HG03354 (cell line): ENCODE results near the gene PCNX4.

Experiments
- ATAC-seq: cut with Tn5 transposase; IDR thresholded peaks from one replicate; pipeline ENCODE4 v1.9.1; 2021; ENCODE audit warnings: mild to moderate bottlenecking; ENCODE audit not compliant: unreplicated experiment, poor library complexity, severe bottlenecking

PCNX4 gene

DNA sequence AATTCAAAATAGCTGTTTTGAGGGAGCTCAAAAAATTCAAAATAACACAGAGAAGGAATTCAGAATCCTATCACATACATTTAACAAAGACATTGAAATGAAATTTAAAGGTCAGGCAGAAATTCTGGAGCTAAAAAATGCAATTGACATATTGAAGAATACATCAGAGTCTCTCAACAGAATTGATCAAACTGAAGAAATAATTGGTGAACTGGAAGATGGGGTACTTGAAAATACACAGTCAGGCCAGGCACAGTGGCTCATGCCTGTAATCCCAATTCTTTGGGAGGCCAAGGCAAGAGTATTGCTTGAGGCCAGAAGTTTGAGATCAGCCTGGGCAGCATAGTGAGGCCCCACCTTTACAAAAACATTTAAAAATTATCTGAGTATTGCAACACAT lies 107.6 kb downstream of the PCNX4 start:
- no peak for ATAC-seq

DNA sequence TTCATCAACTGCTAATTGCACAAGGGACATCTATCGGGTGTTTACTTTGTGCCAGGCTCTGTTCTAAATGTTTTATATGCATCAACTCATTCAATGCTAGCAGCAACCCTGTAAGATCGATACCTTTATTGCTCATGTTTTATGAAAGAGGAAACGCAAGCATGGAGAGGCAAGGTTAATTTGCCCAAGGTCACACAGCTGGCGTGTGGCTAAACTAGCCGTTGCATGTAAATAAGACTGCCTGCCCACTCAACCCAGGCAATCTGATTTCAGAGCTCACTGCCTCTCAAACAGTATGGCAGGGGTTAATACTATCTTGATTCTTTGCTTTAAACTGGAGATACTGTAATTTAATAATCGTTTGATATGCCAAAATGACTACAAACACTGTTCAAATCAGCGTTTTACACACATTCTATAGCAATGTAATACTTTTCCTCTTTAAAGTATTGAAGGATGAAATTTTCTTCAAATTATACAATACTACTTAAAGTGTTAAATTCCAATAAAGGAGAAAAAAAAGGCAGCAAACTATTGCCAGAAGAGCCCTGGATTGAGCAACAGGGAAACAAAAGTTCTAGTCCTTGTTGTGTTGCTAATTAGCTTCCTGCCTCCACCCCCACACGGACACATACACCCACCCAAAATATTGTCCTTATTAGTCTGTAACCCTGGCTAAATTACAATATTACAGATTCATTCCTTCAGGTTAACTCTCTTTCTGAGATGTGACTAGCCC lies 112.5 kb downstream of the PCNX4 start:
- ATAC-seq: peak; percentile 91

DNA sequence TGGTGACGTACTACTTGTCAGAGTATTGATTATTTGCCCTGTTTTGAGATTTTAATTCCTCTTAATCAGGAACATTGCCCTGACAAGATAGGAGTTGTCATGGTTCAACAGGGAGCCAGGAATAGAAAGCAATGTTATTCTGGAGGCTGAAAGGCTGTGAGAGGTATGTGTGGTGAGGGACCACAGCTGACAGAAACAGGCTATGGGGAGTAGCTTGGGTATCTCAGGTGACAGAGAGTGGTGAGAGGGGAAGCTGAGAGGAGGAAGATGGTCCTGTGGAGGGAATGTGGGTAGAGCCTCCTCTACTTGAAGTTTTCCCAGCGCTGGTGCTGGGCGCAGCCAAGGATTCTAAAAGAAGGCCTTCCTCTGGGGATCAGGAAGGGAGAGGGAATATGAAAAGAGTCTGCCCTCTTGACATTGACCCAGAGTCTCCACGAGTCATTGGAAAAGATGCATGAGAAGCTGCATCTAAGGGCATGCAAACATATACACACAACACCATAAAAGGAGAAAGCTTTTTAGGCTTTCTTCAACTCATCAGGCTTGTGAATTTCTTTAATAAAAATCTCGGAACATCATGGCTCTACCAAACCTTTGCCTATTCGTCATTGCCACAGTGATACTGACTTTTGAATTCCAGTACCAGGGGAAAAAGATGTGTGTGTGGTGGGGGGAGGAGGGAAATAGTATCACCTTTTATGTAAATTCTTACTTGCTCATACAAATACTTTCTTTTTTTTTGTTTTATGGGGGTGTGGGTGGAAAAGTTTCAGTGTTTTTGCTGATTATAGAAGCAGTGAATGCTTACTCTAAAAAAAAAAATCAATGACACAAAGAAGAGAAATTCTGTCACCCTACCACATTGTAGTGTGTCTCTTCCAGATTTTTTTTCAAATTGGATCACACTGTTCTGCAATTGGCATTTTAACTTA lies 113.4 kb downstream of the PCNX4 start:
- ATAC-seq: peak; percentile 53

DNA sequence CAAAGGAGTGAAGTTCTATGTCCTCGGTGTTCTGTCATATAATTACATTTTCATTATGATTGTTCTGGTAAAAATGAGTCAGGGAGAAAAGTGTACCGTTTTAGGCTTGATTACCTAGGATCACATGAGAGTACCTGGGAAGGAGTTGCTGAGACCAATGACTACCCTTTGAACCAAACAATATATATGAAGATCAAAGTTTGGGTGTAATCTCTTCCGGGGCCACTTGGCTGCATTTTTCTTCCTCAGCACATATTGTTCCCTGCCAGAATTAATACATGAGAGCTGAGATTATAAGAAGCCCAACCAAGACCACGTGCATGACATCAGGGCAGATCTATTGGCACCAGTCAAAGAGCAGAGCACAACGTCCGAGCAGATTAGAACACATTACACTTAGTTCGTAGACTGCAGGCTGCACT lies 114.5 kb downstream of the PCNX4 start:
- no peak for ATAC-seq

DNA sequence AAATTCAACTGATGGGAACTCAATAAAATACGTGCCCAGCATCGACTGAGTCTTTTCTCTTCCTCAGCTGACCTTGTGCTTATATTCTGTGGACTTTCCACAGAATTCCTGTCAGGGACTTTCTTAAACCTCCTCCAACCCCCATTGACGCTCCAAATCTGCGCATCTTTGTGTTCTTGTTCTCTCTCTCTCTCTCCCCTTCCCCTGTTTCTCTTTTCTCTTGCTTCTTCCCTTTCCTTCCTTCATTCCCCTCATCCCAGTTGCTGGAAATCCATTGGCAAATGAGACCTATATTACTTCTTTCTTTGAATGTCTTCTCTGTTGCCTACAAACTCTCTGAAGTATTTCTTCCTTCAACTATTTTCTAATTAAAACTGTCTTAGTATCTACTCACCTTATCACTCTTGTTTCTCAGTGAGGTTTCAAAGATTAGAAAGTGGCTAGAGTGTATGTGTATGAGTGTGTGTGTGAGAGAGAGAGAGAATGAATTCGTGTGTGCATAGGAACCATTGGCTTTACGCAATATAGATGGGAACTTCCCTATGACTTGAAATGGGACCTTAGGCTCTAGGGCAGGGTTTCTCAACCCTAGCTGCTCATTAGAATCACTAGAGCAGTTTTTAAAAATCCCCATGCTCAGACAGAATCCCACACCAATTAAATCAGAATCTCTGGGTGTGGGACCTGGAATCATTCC lies 115.3 kb downstream of the PCNX4 start:
- ATAC-seq: peak; percentile 28

DNA sequence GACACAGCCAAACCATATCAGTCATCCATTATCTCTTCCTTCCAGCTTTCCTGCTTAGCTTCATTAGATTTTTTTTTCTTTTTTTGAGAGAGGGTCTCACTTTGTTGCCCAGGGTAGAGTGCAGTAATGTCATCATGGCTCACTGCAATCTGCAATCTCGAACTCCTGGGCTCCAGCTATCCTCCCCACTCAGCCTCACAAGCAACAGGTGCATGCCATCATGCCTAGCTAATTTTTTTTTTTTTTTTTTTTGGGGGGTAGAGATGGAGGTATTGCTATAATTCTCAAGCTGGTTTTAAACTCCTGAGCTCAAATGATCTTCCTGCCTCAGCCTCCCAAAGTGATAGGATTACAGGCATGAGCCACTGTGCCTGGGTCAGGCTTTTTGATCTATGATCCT lies 119.0 kb downstream of the PCNX4 start:
- ATAC-seq: no peak

DNA sequence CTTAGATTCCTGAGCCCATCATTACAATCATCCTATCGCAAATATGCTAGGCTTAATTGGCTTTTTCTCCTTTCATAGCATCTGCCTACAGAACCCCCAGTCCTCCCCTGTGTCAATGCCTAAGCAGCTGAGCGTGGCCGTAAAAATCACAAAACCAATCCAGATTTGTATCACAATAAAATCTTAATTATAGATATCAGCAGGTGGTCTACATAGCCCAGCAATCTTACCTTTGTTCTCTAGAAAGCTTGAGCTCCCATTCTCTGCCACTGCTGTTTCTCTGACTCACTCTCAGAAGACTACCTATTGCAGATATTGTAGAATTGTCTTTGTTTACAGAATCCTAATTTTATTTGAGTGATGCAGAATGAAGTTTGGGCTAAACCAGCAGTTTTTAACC lies 119.4 kb downstream of the PCNX4 start:
- no peak for ATAC-seq

DNA sequence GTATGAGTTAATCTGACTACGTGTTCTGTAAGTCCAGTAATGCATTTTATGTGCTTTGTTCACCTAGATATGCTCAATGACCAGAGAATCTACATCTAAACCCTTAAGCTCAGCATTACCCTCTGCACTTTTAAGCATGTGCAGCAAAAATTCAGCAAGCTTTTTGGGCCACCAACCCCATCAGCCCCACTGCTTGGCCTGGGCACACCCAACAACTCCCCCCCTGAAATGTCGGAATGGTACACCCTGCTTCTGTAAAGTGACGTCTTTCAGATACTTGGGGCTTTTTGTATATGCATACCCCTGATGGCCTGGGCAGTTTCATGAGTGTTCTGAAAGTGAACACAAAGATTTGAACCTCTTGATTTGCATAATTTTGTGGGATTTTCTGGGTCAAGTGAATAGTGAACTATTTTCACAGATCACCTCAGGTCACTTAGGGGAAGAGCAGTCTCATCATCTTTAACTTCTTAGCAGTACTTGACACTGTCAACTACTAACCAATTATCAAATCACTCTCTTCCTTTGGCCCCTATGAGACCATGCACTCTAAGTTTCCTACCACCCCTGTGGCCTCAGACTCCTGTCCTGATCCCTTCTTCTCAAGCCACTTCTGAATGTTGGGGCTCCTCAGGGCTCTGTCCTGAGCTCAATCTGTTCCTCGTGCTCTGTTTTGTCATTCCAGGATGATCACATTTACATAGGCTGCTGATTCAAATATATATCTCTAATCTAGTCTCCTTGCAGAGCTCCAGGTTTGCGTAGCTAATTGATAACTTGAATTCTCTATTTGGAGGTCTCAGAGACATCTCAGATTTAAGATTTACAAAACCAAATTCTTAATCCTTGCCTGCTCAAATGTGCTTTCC lies 121.0 kb downstream of the PCNX4 start:
- peak; percentile 95 for ATAC-seq

DNA sequence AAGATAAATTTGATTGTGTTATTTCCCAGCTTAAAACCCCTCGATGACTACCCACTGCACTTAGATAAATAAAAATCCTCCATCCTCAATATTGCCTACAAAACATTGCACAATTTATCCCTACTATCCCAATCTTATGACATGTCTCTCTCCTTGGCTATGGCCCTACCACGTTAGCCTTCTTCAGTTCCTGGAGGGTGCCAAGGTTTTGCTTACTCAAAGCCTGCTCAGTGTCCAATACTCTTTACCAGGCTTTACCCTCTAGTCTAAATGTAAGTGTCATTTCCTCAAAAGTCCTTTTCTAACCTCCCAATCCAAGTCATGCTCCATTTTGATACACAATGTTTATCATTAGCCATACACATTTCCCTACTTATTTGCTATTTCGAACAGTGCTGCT lies 122.3 kb downstream of the PCNX4 start:
- no peak for ATAC-seq

DNA sequence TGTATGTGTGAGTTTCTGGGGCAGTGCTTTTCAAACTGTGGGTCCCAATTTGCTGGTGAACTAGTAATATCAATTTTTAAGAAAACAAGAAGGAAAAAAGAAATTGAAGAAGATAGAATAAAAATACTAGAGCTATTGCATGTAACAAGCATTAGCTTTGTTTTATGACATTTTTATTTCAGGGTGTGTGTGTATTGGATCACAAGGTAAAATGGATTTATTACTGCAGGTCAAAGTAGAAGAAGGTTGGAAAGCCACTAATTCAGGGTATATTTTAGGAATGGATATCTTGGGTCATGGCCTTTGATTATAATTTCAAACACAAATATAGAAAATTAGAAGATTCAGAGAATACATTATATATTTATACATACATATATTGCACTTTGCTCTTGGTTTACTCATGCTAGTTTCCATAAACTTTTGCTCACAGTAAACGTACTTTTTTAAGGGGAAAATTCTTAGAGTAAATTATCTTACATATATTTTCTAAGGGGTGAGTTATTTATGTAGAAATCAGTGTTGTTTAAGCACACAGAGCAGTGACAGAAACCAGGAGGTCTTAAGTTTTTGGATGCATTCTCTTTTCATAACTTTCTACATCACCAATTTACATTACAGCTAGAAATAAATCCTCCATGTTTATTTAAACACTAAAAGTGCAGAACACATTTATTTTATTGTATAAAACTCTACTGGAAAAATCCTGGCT lies 122.8 kb downstream of the PCNX4 start:
- no peak for ATAC-seq

DNA sequence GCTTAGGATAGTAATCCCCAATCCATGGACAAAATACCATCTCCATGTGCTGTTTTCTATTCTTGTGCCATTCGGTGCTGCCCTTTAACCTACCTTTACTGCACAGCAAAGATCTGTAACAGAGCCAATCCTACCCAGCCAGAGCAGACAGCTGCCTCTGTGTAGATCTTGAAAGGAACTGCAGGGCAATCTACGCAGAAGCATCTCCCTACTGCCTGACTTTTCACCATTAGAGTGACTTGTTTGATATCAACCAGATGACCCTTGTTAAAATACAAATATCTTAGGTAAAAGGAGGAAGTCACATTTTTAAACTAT lies 123.4 kb downstream of the PCNX4 start:
- no peak for ATAC-seq

DNA sequence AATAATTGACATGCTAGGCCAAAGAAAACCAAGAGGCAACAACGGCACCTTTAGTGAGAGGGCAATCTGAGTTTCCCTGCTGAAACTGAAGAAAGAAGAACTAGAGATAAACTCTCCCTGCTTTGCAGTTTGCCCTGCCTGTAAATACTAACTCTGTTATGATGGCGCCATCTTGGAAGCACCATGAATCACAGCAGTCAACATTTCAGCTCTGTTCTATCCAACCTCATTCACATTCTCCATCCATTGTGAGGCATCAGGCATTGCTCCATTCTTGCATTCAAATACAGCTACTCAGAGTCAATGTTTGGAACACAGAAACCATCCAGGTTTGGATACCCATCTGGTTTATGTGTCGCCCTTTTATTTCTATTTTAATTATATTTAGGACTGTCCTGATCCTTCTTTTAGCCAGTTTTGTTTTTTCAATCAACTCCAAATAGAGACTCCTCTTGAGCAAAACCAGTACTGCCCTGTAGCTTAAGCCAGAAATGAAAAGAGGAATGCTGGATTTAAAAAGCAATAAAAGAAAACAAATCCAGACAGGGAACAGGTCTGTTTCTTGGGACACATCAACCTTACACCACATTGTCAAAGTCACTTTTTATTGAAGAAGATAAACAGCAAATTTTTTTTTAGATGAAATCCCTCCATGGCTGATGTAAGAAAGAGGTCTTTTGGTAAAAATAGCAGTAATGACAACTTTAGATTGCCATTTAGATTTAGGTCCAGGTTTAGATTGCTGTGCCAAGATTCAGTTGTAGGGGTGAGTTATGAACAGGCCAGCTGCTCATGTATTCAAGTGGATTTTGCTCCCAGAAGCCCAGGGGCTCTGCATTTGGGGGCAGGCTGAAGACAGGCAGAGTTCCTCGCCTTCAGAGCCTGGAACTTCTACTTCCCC lies 124.0 kb downstream of the PCNX4 start:
- ATAC-seq: no peak

DNA sequence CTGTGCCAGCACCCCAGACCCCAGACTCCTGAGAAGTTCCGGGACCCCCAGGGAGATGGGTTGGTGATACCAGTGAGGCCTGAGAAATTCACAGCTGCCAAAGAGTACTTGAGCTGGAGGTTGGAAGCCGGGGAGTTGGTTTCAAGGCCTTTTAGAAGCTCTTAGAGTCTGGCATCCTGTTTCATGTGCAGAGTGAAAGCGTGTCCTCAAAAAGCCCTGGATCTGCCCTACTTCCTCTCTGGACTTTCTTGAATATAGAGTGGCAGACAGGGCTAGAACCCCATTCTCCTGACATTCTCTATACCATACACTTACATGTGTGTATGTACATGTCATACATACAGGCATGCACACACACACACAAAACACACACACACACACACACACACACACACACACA lies 126.0 kb downstream of the PCNX4 start:
- ATAC-seq: no peak
